Measurements from ENCODE around the gene TLCD4. TPM values are rescaled to one million over a fixed set of nuclear protein-coding genes. Genes with fewer than 3 reads are reported as not detected.

TLCD4 gene
- total RNA-seq, 2 experiments from 2014 or later = not detected

DNA sequence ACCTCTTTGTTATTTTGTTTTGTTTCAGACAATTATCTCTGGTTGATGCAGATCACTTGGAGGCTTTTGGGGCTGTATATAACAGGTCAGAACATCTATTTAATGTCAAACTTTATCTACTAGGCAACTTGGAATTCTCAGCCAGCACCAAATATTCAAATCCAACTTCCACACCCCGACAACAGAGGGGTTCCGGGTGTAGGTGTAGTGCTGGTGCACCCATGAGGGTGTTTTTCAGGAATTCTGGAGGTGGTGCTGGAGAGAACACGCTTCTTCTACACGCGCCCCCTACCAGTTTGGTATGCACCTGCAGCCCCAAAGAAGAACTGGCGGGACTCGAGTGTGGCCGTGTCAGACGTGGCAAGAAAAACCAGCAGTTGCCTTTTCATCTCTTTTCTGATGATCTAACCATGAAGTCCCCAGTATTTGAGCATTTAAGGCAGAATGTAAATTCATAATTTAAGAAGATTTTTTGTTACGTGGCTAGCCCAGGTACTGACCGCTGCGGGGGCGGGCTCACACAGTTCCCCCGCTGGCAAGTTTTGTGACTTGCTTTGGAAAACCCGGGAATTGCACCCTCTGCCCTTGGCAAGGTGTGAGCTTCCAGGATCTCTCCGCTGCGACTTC is 462 bp upstream of the TLCD4 start:
- peak overlapping the region; percentile 50 for H3K4me3 ChIP-seq (ENCODE audit: low read depth, low read length, poor library complexity, severe bottlenecking)
- H3K4me2 ChIP-seq (ENCODE audit: low read length) = peak overlapping the region; percentile 62
- TF ChIP-seq, protein P1, sequence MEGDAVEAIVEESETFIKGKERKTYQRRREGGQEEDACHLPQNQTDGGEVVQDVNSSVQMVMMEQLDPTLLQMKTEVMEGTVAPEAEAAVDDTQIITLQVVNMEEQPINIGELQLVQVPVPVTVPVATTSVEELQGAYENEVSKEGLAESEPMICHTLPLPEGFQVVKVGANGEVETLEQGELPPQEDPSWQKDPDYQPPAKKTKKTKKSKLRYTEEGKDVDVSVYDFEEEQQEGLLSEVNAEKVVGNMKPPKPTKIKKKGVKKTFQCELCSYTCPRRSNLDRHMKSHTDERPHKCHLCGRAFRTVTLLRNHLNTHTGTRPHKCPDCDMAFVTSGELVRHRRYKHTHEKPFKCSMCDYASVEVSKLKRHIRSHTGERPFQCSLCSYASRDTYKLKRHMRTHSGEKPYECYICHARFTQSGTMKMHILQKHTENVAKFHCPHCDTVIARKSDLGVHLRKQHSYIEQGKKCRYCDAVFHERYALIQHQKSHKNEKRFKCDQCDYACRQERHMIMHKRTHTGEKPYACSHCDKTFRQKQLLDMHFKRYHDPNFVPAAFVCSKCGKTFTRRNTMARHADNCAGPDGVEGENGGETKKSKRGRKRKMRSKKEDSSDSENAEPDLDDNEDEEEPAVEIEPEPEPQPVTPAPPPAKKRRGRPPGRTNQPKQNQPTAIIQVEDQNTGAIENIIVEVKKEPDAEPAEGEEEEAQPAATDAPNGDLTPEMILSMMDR (conservative IDR thresholded peaks at IDR 0.05; ENCODE audit: low read length) = peak; percentile 76
- TF ChIP-seq EZH2phosphoT487 (IDR thresholded peaks at IDR 0.05; ENCODE audit: borderline replicate concordance, low read depth, low read length) = no peak
- intact Hi-C loops (cut with micrococcal nuclease; ENCODE audit: unreplicated experiment) = loop anchor here (2.0 kb wide), 1 partner anchor 32 kb away; no protein-coding TSS in a partner anchor
- peaks cover 5% of the 10 kb centered on the region for H3K4me1 ChIP-seq (ENCODE audit: insufficient read depth, low read length, poor library complexity, severe bottlenecking)
- no peaks in the 10 kb centered on the region for H4K20me1 ChIP-seq (ENCODE audit: insufficient read depth, low read length)
- peak; percentile 44 for DNase-seq (ENCODE audit: low spot score)
- no peaks in the 10 kb centered on the region for H3K79me2 ChIP-seq (ENCODE audit: insufficient read depth, low read depth, low read length)
- H2AFZ ChIP-seq (ENCODE audit: low read length) = no peak overlapping the region
- H3K9me2 ChIP-seq (ENCODE audit: insufficient read depth, low read length) = no peaks in the 10 kb centered on the region
- POLR2A ChIA-PET = no interaction called here
- CTCF ChIA-PET (ENCODE audit: unreplicated experiment) = no interaction called here
- H3K36me3 ChIP-seq (ENCODE audit: insufficient read depth, low read length) = no peaks in the 10 kb centered on the region
- H3K9me3 ChIP-seq (ENCODE audit: low read length) = no peaks in the 10 kb centered on the region
- no peak overlapping the region for H3K27ac ChIP-seq (ENCODE audit: low read depth, low read length, poor library complexity, severe bottlenecking)
- BruUV-seq (replicated peaks) = no TSS peak

DNA sequence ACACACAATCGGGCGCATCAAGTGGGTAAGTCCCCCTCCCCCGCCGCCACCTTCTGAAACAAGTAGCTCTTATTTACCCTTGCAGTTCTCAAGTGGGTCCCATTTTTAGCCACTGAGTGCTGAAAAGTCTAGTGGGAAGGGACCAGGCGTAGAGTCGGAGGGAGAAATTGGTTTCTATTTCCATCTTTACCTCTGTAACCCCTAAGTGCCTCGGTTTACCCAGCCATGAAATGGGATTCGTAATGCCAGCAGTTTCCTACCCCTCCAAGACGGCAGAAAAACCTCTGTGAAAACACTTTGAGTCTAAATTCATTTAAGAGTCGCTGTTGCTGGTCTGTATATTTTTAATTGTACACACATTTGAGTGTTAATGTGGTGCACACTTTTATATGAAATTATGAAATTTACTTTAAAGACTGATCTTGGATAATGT is 928 bp downstream of the TLCD4 start:
- no peak for DNase-seq (ENCODE audit: low spot score)
- ChIA-PET POLR2A (interaction anchor here (1.8 kb wide), 1 partner anchor 18 kb away, joined by 4 read pairs; no protein-coding TSS in a partner anchor), CTCF (ENCODE audit: unreplicated experiment) (interaction anchor here (0.6 kb wide), 2 partner anchors 15 to 116 kb away, joined by 5 to 6 read pairs; no protein-coding TSS in a partner anchor)
- H3K9me2 ChIP-seq (ENCODE audit: insufficient read depth, low read length) = no peaks in the 10 kb centered on the region
- no peak for TF ChIP-seq EZH2phosphoT487 (IDR thresholded peaks at IDR 0.05; ENCODE audit: borderline replicate concordance, low read depth, low read length)
- no peaks in the 10 kb centered on the region for H4K20me1 ChIP-seq (ENCODE audit: insufficient read depth, low read length)
- no peak overlapping the region for H2AFZ ChIP-seq (ENCODE audit: low read length)
- intact Hi-C loops (cut with micrococcal nuclease; ENCODE audit: unreplicated experiment) = no loop called here
- peaks cover 5% of the 10 kb centered on the region for H3K4me1 ChIP-seq (ENCODE audit: insufficient read depth, low read length, poor library complexity, severe bottlenecking)
- no peaks in the 10 kb centered on the region for H3K79me2 ChIP-seq (ENCODE audit: insufficient read depth, low read depth, low read length)
- H3K36me3 ChIP-seq (ENCODE audit: insufficient read depth, low read length) = no peaks in the 10 kb centered on the region
- no peaks in the 10 kb centered on the region for H3K9me3 ChIP-seq (ENCODE audit: low read length)
- H3K4me2 ChIP-seq (ENCODE audit: low read length) = no peak overlapping the region
- no TSS peak for BruUV-seq (replicated peaks)
- H3K4me3 ChIP-seq (ENCODE audit: low read depth, low read length, poor library complexity, severe bottlenecking) = no peak overlapping the region
- no peak overlapping the region for H3K27ac ChIP-seq (ENCODE audit: low read depth, low read length, poor library complexity, severe bottlenecking)

DNA sequence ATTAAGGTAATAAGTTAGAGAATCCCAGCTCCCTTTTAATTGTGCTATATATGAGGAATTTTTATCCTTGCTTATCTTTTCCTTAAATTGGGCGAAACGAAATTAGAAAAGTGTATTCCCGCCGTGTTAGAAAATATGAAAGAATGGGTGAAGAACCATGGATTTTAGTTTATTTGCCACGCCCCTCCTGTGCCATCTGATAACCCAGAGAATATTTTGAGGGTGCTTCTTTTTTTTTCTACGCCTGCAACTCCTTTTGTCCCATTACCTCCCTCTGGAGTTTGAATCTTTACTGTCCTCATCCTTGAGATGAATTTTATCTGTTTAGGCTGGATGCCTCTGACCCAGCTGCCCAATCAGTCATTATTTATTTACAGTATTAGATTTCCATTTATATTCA is 1.6 kb downstream of the TLCD4 start:
- Histone ChIP-seq H3K4me2 (ENCODE audit: low read length) (no peak overlapping the region), H3K4me1 (ENCODE audit: insufficient read depth, low read length, poor library complexity, severe bottlenecking) (peaks cover 5% of the 10 kb centered on the region)

More for the DNA sequence above, 1.6 kb downstream of the TLCD4 start:
- Histone ChIP-seq H3K9me3 (ENCODE audit: low read length) (no peaks in the 10 kb centered on the region), H3K36me3 (ENCODE audit: insufficient read depth, low read length) (no peaks in the 10 kb centered on the region), H4K20me1 (ENCODE audit: insufficient read depth, low read length) (no peaks in the 10 kb centered on the region), H3K27ac (ENCODE audit: low read depth, low read length, poor library complexity, severe bottlenecking) (no peak overlapping the region), H3K4me3 (ENCODE audit: low read depth, low read length, poor library complexity, severe bottlenecking) (no peak overlapping the region), H3K9me2 (ENCODE audit: insufficient read depth, low read length) (no peaks in the 10 kb centered on the region), H2AFZ (ENCODE audit: low read length) (no peak overlapping the region), H3K79me2 (ENCODE audit: insufficient read depth, low read depth, low read length) (no peaks in the 10 kb centered on the region)
- POLR2A ChIA-PET = interaction anchor here (1.8 kb wide), 1 partner anchor 17 kb away, joined by 4 read pairs; no protein-coding TSS in a partner anchor
- no peak for DNase-seq (ENCODE audit: low spot score)
- TF ChIP-seq, protein P1 (conservative IDR thresholded peaks at IDR 0.05; ENCODE audit: low read length) = no peak
- TF ChIP-seq EZH2phosphoT487 (IDR thresholded peaks at IDR 0.05; ENCODE audit: borderline replicate concordance, low read depth, low read length) = no peak
- BruUV-seq (replicated peaks) = no TSS peak
- CTCF ChIA-PET (ENCODE audit: unreplicated experiment) = no interaction called here
- intact Hi-C loops (cut with micrococcal nuclease; ENCODE audit: unreplicated experiment) = no loop called here
